T-helper 1 cell treated with Interleukin-12 subunit alpha and Interleukin-12 subunit beta and Interleukin-4 antibody, amounts not matched to agents 30 μg/mL and 1 μg/mL, for 36 hours (primary cell): ENCODE measurements around the gene DNM2.

Experiments used
- H3K27ac Mint-ChIP-seq: one replicate; pipeline ENCODE4 v1.8.0; 2021; ENCODE audit warnings: mild to moderate bottlenecking, mixed read lengths
- H3K27me3 Mint-ChIP-seq: one replicate; pipeline ENCODE4 v1.8.0; 2021; ENCODE audit warnings: low read depth, mixed read lengths
- H3K36me3 Mint-ChIP-seq: one replicate; pipeline ENCODE4 v1.8.0; 2021; ENCODE audit warnings: low read depth, mixed read lengths
- H3K4me1 Mint-ChIP-seq: one replicate; pipeline ENCODE4 v1.8.0; 2021; ENCODE audit warnings: low read depth, mixed read lengths
- H3K4me3 Mint-ChIP-seq: one replicate; pipeline ENCODE4 v1.8.0; 2021; ENCODE audit warnings: mild to moderate bottlenecking, moderate library complexity, mixed read lengths
- H3K9me3 Mint-ChIP-seq: one replicate; pipeline ENCODE4 v1.8.0; 2021; ENCODE audit warnings: mixed read lengths

Gene DNM2

DNA sequence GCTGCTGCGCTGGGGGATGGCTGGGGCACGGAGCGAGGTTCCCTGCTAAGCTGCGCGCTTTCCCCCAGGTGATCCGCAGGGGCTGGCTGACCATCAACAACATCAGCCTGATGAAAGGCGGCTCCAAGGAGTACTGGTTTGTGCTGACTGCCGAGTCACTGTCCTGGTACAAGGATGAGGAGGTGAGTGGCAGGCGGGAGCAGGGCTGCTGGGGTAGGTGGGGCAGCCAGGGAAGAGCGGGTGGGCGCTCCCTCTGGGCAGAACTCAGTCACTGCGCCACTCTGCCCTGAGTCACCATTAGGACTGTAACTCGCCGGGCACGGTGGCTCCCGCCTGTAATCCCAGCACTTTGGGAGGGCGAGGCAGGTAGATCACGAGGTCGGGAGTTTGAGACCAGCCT lies 94.3 kb downstream of the DNM2 start:
- Mint-ChIP-seq H3K9me3 (peaks cover 6% of the 10 kb centered on the region), H3K27ac (peak overlapping the region; percentile 59), H3K4me3 (no peak overlapping the region), H3K27me3 (no peaks in the 10 kb centered on the region), H3K36me3 (peaks cover 39% of the 10 kb centered on the region), H3K4me1 (peaks cover 40% of the 10 kb centered on the region)

DNA sequence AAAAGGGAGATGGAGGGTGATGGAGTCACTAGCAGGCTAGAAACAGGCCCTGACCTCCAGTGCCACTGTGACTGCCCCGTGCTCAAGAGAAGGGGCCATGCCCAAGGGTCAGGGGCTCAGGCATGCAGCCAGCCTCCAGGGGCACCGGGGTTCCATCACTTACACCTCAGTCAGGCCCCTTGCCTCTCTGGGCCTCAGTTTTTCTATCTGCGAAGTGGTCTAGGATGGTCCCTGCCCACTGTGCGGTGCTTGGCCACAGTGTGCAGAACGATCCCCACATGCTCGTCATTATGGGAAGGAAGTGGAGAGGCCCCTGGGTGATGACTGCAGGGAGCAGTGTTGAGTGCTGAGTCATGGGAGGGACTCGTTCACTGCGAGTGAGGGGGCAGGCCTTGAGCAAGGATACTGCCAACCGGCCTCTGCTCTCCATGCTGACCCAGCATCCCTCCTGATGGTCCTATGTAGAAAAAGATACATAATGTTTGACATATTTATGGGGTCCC lies 95.1 kb downstream of the DNM2 start:
- peaks cover 38% of the 10 kb centered on the region for H3K36me3 Mint-ChIP-seq
- H3K27me3 Mint-ChIP-seq, result no peaks in the 10 kb centered on the region
- H3K4me3 Mint-ChIP-seq, result peak overlapping the region; percentile 42
- peaks cover 39% of the 10 kb centered on the region for H3K4me1 Mint-ChIP-seq
- H3K9me3 Mint-ChIP-seq, result peaks cover 6% of the 10 kb centered on the region
- H3K27ac Mint-ChIP-seq, result peak overlapping the region; percentile 91

- H3K27ac Mint-ChIP-seq, result peak overlapping the region; percentile 69
- H3K4me1 Mint-ChIP-seq, result peaks cover 20% of the 10 kb centered on the region
- H3K36me3 Mint-ChIP-seq, result peaks cover 29% of the 10 kb centered on the region
- H3K4me3 Mint-ChIP-seq, result no peak overlapping the region
- no peaks in the 10 kb centered on the region for H3K9me3 Mint-ChIP-seq
- no peaks in the 10 kb centered on the region for H3K27me3 Mint-ChIP-seq
These were observed 97.2 kb downstream of the DNM2 start for GRCh38 chr19:10815007-10815536.

DNA sequence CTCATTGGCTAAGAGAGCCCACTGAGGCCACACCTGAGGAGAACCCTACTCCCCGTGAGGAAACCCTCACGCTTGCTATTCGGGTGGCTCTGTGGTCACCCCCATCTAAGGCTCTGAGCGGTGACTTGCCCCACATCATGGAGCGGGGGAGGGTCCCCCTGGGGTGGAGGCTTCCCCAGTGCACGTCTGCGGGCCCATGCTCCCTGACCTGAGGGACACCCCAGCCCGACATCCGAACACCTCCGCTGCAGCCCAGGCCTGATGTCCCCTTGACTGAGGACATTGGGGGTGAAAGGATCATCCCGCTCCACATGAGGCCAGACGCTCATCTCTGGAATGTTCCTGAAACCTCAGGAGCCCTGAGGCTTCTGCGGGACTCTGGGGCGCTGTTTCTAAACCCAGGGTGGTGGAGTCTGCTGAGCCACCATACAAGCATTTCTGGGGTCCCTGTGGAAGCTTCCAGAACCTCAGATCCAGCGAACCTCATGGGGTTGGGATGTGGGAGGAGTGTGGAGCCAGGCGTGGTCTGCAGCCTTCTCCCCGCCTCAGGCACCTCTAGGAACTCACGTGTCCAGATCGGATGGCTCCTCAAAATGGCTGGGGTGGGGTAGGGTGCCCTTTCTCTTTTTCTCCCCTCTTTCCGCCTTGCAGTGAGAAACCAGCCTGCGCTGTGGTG lies 98.2 kb downstream of the DNM2 start:
- H3K4me3 Mint-ChIP-seq, result no peak overlapping the region
- H3K27me3 Mint-ChIP-seq, result no peaks in the 10 kb centered on the region
- peaks cover 33% of the 10 kb centered on the region for H3K36me3 Mint-ChIP-seq
- H3K9me3 Mint-ChIP-seq, result no peaks in the 10 kb centered on the region
- no peak overlapping the region for H3K27ac Mint-ChIP-seq
- H3K4me1 Mint-ChIP-seq, result peaks cover 21% of the 10 kb centered on the region

DNA sequence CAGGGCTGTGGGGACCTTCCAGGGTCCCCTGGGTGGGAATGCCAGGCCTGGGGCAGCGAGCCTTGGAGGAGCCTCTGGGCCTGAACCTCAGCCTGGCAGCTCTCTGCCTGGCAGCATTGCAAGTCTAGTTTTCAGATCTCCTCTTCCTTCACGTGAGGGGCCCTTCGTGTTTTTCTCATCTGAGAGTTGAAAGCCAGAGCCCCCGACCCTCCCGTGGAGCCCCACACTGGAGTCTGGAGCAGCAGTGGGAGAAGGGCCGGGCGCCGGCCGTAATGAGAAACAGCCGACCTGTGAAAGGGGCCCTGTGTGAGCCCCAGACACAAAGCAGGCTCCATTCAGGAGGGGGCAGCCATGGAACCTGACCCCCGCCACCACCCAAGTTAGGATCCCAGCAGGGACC lies 98.8 kb downstream of the DNM2 start:
- Mint-ChIP-seq H3K27me3 (no peaks in the 10 kb centered on the region), H3K9me3 (no peaks in the 10 kb centered on the region), H3K27ac (no peak overlapping the region), H3K4me1 (peaks cover 22% of the 10 kb centered on the region), H3K4me3 (no peak overlapping the region), H3K36me3 (peaks cover 35% of the 10 kb centered on the region)

DNA sequence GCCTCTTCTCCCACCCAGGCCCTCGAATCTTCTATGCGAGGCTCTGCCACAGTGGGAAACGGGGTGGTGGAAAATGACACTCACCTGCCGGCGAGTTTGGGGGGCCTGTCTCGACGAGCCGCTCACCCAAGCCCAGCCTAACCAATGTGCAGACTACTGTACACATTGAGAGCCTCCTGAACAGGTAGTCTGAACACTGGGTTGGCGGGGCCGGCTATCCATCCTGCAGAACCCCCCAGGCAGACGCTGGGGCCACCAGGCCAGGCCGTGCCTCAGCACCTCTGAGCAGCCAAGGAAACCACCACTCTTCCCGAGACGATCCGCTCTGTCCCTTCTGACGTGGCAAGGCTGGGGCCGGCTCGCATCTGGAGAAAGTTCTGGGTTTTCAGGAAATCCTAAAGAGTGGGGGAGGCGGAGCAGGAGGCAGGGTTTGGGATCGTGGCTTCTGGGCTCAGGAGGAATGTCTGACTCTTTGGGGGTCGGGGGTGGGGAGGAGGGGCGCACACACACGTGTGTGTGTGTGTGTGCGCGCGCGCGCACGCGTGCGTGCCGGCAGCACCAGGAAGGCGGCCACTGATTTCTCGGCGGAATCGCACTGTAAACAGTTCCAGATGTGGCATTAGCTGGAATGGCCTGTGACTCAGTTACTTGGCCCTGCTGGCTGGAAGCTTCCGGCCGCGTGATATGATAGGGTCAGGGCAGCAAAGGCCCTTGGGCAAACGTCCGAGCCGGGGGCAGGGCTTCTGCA lies 99.6 kb downstream of the DNM2 start:
- no peaks in the 10 kb centered on the region for H3K27me3 Mint-ChIP-seq
- no peak overlapping the region for H3K4me3 Mint-ChIP-seq
- H3K9me3 Mint-ChIP-seq, result no peaks in the 10 kb centered on the region
- peaks cover 41% of the 10 kb centered on the region for H3K36me3 Mint-ChIP-seq
- peaks cover 24% of the 10 kb centered on the region for H3K4me1 Mint-ChIP-seq
- no peak overlapping the region for H3K27ac Mint-ChIP-seq

DNA sequence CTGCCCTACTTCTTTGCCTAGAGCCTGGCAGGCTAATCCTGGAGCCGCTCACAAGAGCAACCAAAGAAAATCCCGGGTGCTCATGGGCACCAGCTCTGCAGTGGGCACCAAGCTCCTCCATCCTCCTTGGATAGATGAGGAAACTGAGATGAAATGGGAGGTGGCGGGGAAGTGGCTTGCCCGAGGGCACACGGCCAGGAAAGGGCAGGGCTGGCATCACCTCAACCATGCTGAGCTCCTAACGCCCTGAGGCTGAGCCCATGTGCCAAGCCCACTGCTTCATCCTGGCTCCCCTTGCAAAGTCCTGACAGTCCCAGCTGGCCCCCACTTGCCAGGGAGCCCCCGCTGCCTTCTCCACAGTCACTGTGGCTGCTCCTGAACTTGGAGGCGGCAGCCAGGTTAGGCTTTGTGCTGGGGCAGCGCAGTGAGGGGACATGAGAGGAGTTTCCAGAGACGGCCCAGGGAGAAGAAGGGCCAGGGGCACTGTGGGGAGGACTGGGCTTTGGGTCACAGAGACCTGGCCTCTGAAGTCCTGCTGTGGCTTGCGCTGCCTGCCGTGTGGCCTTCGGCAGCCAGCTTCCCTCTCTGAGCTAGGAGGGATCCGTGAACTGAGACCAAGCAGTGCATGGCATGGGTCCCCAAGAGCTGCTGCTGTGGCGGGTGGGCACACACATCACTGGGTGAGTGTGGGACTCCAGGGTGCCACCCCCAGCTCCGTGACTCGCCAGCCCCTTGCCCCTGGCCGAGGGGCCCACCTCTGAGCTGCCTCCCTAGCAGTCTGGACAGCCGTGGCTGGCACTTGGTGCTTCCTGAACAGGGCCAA lies 100.6 kb downstream of the DNM2 start:
- Mint-ChIP-seq H3K9me3 (no peaks in the 10 kb centered on the region), H3K36me3 (peaks cover 35% of the 10 kb centered on the region)

DNA sequence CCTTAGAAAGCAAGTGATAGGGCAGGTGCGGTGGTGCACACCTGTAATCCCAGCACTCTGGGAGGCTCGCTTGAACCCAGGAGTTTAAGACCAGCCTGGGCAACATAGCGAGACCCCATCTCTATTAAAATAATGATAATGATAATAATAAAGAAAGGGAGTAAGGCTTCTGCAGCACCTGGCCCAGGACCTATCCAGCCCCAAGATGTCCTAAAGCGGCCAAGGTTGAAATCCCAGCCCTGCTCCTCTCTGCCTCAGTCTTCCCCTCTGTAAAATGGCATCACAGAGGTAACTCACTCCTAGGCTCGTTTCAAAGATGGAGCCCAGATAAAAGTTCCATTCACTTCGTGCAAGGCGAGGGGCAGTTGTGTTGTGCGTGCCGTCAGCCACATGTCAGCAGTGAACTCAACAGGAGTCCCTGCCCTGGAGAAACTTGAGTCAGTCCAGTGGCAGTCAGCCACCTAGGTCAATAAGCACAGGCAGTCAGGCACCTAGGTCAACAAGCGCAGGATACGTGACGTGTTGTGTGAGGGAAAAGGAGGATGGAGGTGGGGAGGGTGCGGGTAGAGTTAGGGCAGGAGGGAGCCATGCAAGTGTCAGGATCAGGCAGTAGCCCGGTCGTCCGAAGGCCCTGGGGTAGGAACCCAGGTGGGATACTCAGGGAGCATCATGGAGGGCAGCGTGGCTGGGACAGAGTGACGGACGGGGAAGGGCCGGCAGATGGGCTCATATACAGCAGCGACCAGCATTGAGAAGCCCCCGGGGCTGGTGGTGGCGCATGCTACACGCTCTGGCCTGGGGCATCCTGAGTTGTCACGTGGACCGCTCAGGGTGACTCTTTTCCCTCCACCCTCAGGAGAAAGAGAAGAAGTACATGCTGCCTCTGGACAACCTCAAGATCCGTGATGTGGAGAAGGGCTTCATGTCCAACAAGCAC lies 101.5 kb downstream of the DNM2 start:
- H3K4me1 Mint-ChIP-seq, result peaks cover 16% of the 10 kb centered on the region
- H3K9me3 Mint-ChIP-seq, result no peaks in the 10 kb centered on the region
- peaks cover 41% of the 10 kb centered on the region for H3K36me3 Mint-ChIP-seq
- H3K4me3 Mint-ChIP-seq, result no peak overlapping the region
- H3K27me3 Mint-ChIP-seq, result no peaks in the 10 kb centered on the region
- no peak overlapping the region for H3K27ac Mint-ChIP-seq

More for the DNA sequence above, 100.6 kb downstream of the DNM2 start:
- Mint-ChIP-seq H3K27me3 (no peaks in the 10 kb centered on the region), H3K4me1 (peaks cover 17% of the 10 kb centered on the region), H3K4me3 (no peak overlapping the region), H3K27ac (no peak overlapping the region)

- peaks cover 9% of the 10 kb centered on the region for H3K4me1 Mint-ChIP-seq
- no peaks in the 10 kb centered on the region for H3K9me3 Mint-ChIP-seq
- no peaks in the 10 kb centered on the region for H3K27me3 Mint-ChIP-seq
- peak overlapping the region; percentile 67 for H3K27ac Mint-ChIP-seq
- no peak overlapping the region for H3K4me3 Mint-ChIP-seq
- H3K36me3 Mint-ChIP-seq, result peaks cover 41% of the 10 kb centered on the region
These were observed 102.3 kb downstream of the DNM2 start for GRCh38 chr19:10820173-10820572.

DNA sequence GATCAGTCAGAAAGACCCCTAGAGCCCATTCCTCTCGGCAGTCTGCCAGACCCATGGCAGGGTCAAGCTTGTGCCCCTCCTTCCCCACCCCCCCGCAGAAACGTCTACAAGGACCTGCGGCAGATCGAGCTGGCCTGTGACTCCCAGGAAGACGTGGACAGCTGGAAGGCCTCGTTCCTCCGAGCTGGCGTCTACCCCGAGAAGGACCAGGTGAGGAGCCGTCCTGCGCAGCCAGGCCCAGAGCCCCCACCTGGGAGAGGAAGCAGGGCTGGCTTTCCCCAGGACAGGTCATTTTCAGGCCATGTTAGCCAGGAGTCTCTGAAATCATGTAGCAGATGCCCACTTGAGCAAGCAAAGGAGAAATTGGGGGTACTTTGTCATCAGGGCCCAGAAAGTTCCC lies 105.8 kb downstream of the DNM2 start:
- H3K27me3 Mint-ChIP-seq, result no peaks in the 10 kb centered on the region
- H3K9me3 Mint-ChIP-seq, result no peaks in the 10 kb centered on the region
- no peak overlapping the region for H3K27ac Mint-ChIP-seq
- H3K4me3 Mint-ChIP-seq, result no peak overlapping the region
- peaks cover 51% of the 10 kb centered on the region for H3K36me3 Mint-ChIP-seq
- peaks cover 9% of the 10 kb centered on the region for H3K4me1 Mint-ChIP-seq

DNA sequence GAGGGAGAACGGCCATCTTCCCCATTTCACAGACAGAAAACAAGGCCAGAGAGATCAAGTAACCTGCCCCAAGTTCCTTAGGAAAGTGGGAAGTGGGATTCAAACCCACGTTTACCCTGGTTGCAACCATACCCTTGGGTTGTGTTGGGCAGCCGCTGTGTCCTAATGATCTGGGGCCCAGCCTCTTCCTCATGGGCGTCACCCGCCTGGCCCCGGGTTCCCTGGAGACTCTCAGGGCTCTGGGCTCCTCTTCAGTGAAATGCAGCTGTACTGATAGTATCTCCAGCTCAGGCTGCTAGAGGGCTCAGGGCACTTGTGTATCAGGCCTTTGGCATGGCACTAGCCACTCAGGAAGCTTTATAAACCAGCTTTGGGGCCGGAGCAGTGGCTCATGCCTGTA lies 108.4 kb downstream of the DNM2 start:
- Mint-ChIP-seq H3K4me3 (no peak overlapping the region), H3K9me3 (no peaks in the 10 kb centered on the region), H3K4me1 (peaks cover 2% of the 10 kb centered on the region), H3K27ac (no peak overlapping the region), H3K36me3 (peaks cover 32% of the 10 kb centered on the region), H3K27me3 (no peaks in the 10 kb centered on the region)

DNA sequence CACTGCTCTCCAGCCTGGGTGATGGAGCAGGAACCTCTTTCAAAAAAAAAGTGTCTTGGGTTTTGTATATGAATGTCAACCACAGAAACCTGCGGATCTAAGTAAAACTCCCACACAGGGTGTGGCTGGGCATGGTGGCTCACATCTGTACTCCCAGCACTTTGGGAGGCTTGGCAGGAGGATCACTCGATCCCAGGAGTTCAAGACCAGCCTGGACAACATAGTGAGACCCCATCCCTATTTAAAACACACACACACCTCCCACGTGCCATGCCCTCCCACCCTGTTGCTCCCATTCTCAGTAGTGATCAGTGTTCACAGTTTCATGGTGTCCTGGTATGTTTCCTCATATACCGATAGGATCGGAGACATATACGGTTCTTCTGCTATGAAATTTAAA lies 109.0 kb downstream of the DNM2 start:
- Mint-ChIP-seq H3K9me3 (no peaks in the 10 kb centered on the region), H3K27me3 (no peaks in the 10 kb centered on the region), H3K4me3 (no peak overlapping the region), H3K36me3 (peaks cover 30% of the 10 kb centered on the region), H3K27ac (no peak overlapping the region), H3K4me1 (peaks cover 2% of the 10 kb centered on the region)

GRCh38 chr19:10828981-10829821 lies 111.3 kb downstream of the DNM2 start:
- H3K4me1 Mint-ChIP-seq, result no peaks in the 10 kb centered on the region
- H3K27ac Mint-ChIP-seq, result no peak overlapping the region
- H3K36me3 Mint-ChIP-seq, result peaks cover 21% of the 10 kb centered on the region
- H3K27me3 Mint-ChIP-seq, result no peaks in the 10 kb centered on the region
- H3K4me3 Mint-ChIP-seq, result no peak overlapping the region
- H3K9me3 Mint-ChIP-seq, result no peaks in the 10 kb centered on the region
